Stomach (tissue), 4 donors: ENCODE measurements around the gene TENM4.

ENCODE experiments used
- POLR2A ChIP-seq, 4 donors: fragments of 450-650 bp; IDR thresholded peaks; one replicate each; pipeline ENCODE4 v1.6.1; 2016; ENCODE audit warnings: antibody characterized with exemption in 4 of 4, control low read depth in 2 of 4, mild to moderate bottlenecking in 1 of 4, moderate library complexity in 1 of 4
- POLR2AphosphoS5 ChIP-seq, 3 donors: sonication (generic); formaldehyde crosslinking; IDR thresholded peaks; one replicate each; pipeline ENCODE4 v1.6.1; 2016; ENCODE audit warnings: antibody characterized with exemption in 3 of 3
- TF ChIP-seq, protein P1 (sequence below), 7 experiments: fragments of 450-650 bp in 4 of 7; fragments of 200-600 bp in 3 of 7; sonication (generic) in 3 of 7; IDR thresholded peaks; one replicate each; pipeline ENCODE4 v1.5.1; 2016 to 2019; ENCODE audit warnings: antibody characterized with exemption in 7 of 7, control low read depth in 2 of 7, mild to moderate bottlenecking in 1 of 7

DNA sequence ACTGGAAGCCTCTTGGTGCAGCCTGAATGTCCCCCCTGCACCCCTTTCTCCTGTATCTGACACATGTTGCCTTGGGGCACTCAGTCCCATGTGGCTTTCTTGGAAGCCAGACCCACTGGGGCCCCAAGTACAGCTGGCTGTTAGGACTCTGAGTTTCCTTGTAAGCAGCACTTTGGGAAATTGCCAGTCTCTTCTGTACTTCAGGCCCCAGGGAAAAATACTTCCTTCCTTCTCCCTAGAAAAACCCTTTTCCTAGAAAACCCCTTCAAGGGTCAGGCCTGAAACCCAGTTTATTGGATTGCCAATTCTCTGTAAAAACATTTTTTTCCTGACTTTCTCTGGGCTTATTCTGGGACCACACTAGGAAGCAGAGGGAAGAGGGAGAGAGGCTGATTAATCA lies 360.3 kb downstream of the TENM4 start:
- TF ChIP-seq, protein P1, sequence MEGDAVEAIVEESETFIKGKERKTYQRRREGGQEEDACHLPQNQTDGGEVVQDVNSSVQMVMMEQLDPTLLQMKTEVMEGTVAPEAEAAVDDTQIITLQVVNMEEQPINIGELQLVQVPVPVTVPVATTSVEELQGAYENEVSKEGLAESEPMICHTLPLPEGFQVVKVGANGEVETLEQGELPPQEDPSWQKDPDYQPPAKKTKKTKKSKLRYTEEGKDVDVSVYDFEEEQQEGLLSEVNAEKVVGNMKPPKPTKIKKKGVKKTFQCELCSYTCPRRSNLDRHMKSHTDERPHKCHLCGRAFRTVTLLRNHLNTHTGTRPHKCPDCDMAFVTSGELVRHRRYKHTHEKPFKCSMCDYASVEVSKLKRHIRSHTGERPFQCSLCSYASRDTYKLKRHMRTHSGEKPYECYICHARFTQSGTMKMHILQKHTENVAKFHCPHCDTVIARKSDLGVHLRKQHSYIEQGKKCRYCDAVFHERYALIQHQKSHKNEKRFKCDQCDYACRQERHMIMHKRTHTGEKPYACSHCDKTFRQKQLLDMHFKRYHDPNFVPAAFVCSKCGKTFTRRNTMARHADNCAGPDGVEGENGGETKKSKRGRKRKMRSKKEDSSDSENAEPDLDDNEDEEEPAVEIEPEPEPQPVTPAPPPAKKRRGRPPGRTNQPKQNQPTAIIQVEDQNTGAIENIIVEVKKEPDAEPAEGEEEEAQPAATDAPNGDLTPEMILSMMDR (IDR thresholded peaks at IDR 0.05) = no peak
- TF ChIP-seq POLR2AphosphoS5 (IDR thresholded peaks at IDR 0.05) (no peak), POLR2A (IDR thresholded peaks at IDR 0.05) (no peak)
